H1 (cell line): ENCODE results near the gene GON4L. TPM values are rescaled to one million over a fixed set of nuclear protein-coding genes. Genes with fewer than 3 reads are reported as not detected.

Source experiments
- CTCF ChIA-PET: fragments of 300-600 bp; sonication (Branson Sonifier 250); formaldehyde crosslinking; loops from one replicate; lab custom pipeline; 2021; ENCODE audit not compliant: partially characterized antibody; lab: Charles Lee
- POLR2A ChIA-PET: fragments of 300-600 bp; sonication (Branson Sonifier 250); formaldehyde crosslinking; loops from one replicate; lab custom pipeline; 2021; ENCODE audit warnings: inconsistent platforms; ENCODE audit not compliant: partially characterized antibody; lab: Charles Lee
- DNase-seq, 2 experiments: peaks; one replicate each; pipeline versions ENCODE4 v3.0.0 to v3.0.0-alpha.2; 2010 to 2022; ENCODE audit warnings: low spot score in 2 of 2, low read depth in 1 of 2, mixed read lengths in 1 of 2
- FAIRE-seq: peaks from 2 replicates; lab custom pipeline; 2011; peaks lifted over from hg19 to GRCh38; lab: Jason Lieb, UNC
- H2AFZ ChIP-seq: 2 replicates; pipeline ENCODE4 v1.8.1; 2012; ENCODE audit warnings: low read length, inconsistent platforms
- H2AK5ac ChIP-seq: 2 replicates; pipeline ENCODE4 v1.6.1; 2013; ENCODE audit warnings: low read depth, low read length
- H2BK120ac ChIP-seq: replicated peaks from 2 replicates; pipeline ENCODE3; 2013; ENCODE audit warnings: low read depth, low read length, inconsistent platforms
- H2BK12ac ChIP-seq: 2 replicates; pipeline ENCODE4 v1.6.1; 2013; ENCODE audit warnings: low read depth, low read length
- H2BK15ac ChIP-seq: 2 replicates; pipeline ENCODE4 v1.6.1; 2013; ENCODE audit warnings: low read length
- H2BK20ac ChIP-seq: 2 replicates; pipeline ENCODE4 v1.6.1; 2013; ENCODE audit warnings: low read length
- H2BK5ac ChIP-seq: 2 replicates; pipeline ENCODE4 v1.6.1; 2013; ENCODE audit warnings: low read depth, low read length
- H3K14ac ChIP-seq: 2 replicates; pipeline ENCODE4 v1.6.1; 2013; ENCODE audit warnings: inconsistent platforms; ENCODE audit not compliant: insufficient read length
- H3K18ac ChIP-seq: 2 replicates; pipeline ENCODE4 v1.6.1; 2013; ENCODE audit warnings: low read length; ENCODE audit errors: extremely low read depth
- H3K23ac ChIP-seq: 2 replicates; pipeline ENCODE4 v1.6.1; 2013; ENCODE audit warnings: inconsistent platforms; ENCODE audit not compliant: insufficient read length
- H3K23me2 ChIP-seq: 2 replicates; pipeline ENCODE4 v1.6.1; 2013; ENCODE audit warnings: low read depth, low read length
- H3K27ac ChIP-seq: 2 replicates; pipeline ENCODE4 v1.6.1; 2011; ENCODE audit warnings: low read depth, low read length, inconsistent platforms
- H3K27me3 ChIP-seq, 4 experiments: replicated peaks in 1 of 4; 1 replicate in 1 of 4; 2 replicates in 3 of 4; pipeline versions ENCODE4 v1.6.1 to v1.8.1; 2011 to 2013; ENCODE audit warnings: low read length in 3 of 4, mild to moderate bottlenecking in 3 of 4, inconsistent platforms in 2 of 4, mixed read lengths in 2 of 4, moderate library complexity in 1 of 4; ENCODE audit not compliant: control insufficient read depth in 3 of 4, insufficient read depth in 3 of 4; ENCODE audit errors: extremely low read depth in 1 of 4
- H3K36me3 ChIP-seq, 4 experiments: 2 replicates each; pipeline versions ENCODE4 v1.6.1 to v1.8.1; 2011 to 2013; ENCODE audit warnings: mild to moderate bottlenecking in 4 of 4, low read length in 3 of 4, moderate library complexity in 2 of 4, control low read depth in 1 of 4, inconsistent platforms in 1 of 4; ENCODE audit not compliant: insufficient read depth in 4 of 4, control insufficient read depth in 2 of 4
- H3K4ac ChIP-seq: replicated peaks from 2 replicates; pipeline ENCODE3; 2013; ENCODE audit warnings: low read length, low read depth, mixed read lengths, inconsistent platforms; ENCODE audit not compliant: insufficient read length
- H3K4me1 ChIP-seq, 4 experiments: replicated peaks in 1 of 4; 1 replicate in 1 of 4; 2 replicates in 3 of 4; pipeline versions ENCODE4 v1.6.1 to v1.8.1; 2011 to 2013; ENCODE audit warnings: low read length in 3 of 4, inconsistent platforms in 2 of 4, mixed read lengths in 1 of 4; ENCODE audit not compliant: insufficient read depth in 4 of 4, control insufficient read depth in 3 of 4
- H3K4me2 ChIP-seq, 2 experiments: 2 replicates each; pipeline versions ENCODE4 v1.6.1 to v1.8.1; 2011 to 2013; ENCODE audit warnings: low read depth in 2 of 2, low read length in 2 of 2, control low read depth in 1 of 2, inconsistent platforms in 1 of 2, mild to moderate bottlenecking in 1 of 2; ENCODE audit not compliant: insufficient read depth in 1 of 2
- H3K4me3 ChIP-seq, 4 experiments: fragments of 200-600, 300-600 bp in 1 of 4; sonication (generic), shearing (Covaris generic), sonication (Bioruptor Twin) in 1 of 4; 2 replicates each; pipeline versions ENCODE4 v1.5.1 to v1.8.1; 2011 to 2016; ENCODE audit warnings: low read length in 4 of 4, low read depth in 3 of 4, control low read depth in 2 of 4, inconsistent platforms in 2 of 4, mild to moderate bottlenecking in 2 of 4, mixed read lengths in 1 of 4, moderate library complexity in 1 of 4; ENCODE audit not compliant: insufficient read depth in 2 of 4; ENCODE audit errors: extremely low read depth in 1 of 4
- H3K56ac ChIP-seq: replicated peaks from 2 replicates; pipeline ENCODE3; 2013; ENCODE audit warnings: low read depth, mild to moderate bottlenecking, mixed read lengths, low read length, inconsistent platforms; ENCODE audit not compliant: insufficient read length
- H3K79me1 ChIP-seq: 2 replicates; pipeline ENCODE4 v1.6.1; 2013; ENCODE audit warnings: low read depth, low read length, control low read depth
- H3K79me2 ChIP-seq, 2 experiments: 2 replicates each; pipeline versions ENCODE4 v1.6.1 to v1.8.1; 2012 to 2013; ENCODE audit warnings: low read length in 2 of 2, mild to moderate bottlenecking in 2 of 2, inconsistent platforms in 1 of 2; ENCODE audit not compliant: insufficient read depth in 2 of 2, control insufficient read depth in 1 of 2
- H3K9ac ChIP-seq, 4 experiments: replicated peaks in 1 of 4; 1 replicate in 1 of 4; 2 replicates in 3 of 4; pipeline versions ENCODE4 v1.6.1 to v1.8.1; 2011 to 2013; ENCODE audit warnings: low read depth in 3 of 4, low read length in 3 of 4, control low read depth in 2 of 4, mild to moderate bottlenecking in 2 of 4, moderate library complexity in 2 of 4, inconsistent platforms in 1 of 4; ENCODE audit errors: extremely low read depth in 1 of 4
- H3K9me3 ChIP-seq, 2 experiments: 2 replicates each; pipeline versions ENCODE4 v1.6.1 to v1.8.1; 2012 to 2013; ENCODE audit warnings: mild to moderate bottlenecking in 2 of 2, moderate library complexity in 2 of 2, control low read depth in 1 of 2, inconsistent platforms in 1 of 2, low read depth in 1 of 2, low read length in 1 of 2, mixed read lengths in 1 of 2; ENCODE audit not compliant: insufficient read depth in 2 of 2
- H4K20me1 ChIP-seq, 2 experiments: replicated peaks in 1 of 2; 2 replicates each; pipeline versions ENCODE3 to v1.8.1; 2011 to 2013; ENCODE audit warnings: inconsistent platforms in 2 of 2, low read length in 2 of 2, mild to moderate bottlenecking in 1 of 2; ENCODE audit not compliant: insufficient read depth in 2 of 2, control insufficient read depth in 1 of 2
- H4K5ac ChIP-seq: 2 replicates; pipeline ENCODE4 v1.6.1; 2013; ENCODE audit warnings: low read length, low read depth, mixed read lengths, inconsistent platforms; ENCODE audit not compliant: insufficient read length
- H4K8ac ChIP-seq: 2 replicates; pipeline ENCODE4 v1.8.0; 2013; ENCODE audit warnings: mild to moderate bottlenecking, moderate library complexity, low read length, inconsistent platforms; ENCODE audit not compliant: insufficient read depth; ENCODE audit errors: extremely low read depth
- H4K91ac ChIP-seq: replicated peaks from 2 replicates; pipeline ENCODE3; 2013; ENCODE audit warnings: low read length, mixed read lengths, inconsistent platforms; ENCODE audit not compliant: insufficient read length
- ATF3 ChIP-seq: IDR thresholded peaks from 2 replicates; pipeline ENCODE4 v1.6.1; 2011; ENCODE audit warnings: low read depth, mild to moderate bottlenecking, low read length; ENCODE audit not compliant: insufficient read depth
- EGR1 ChIP-seq: IDR thresholded peaks from 2 replicates; pipeline ENCODE4 v1.6.1; 2011; ENCODE audit warnings: low read depth, low read length, borderline replicate concordance
- KDM1A ChIP-seq: fragments of 200-600, 300-600 bp; sonication (generic); IDR thresholded peaks from 2 replicates; pipeline ENCODE4 v1.7.1; 2016; ENCODE audit warnings: mild to moderate bottlenecking, low read length, borderline replicate concordance
- KDM4A ChIP-seq: IDR thresholded peaks from one replicate; pipeline ENCODE4 v1.7.1; 2012; ENCODE audit warnings: low read depth, mild to moderate bottlenecking, moderate library complexity, low read length, inconsistent platforms; ENCODE audit not compliant: severe bottlenecking
- KDM5A ChIP-seq: fragments of 200-600 bp; IDR thresholded peaks from 2 replicates; pipeline ENCODE4 v1.7.1; 2012; ENCODE audit warnings: mild to moderate bottlenecking, low read length, inconsistent platforms, mixed read lengths
- RAD21 ChIP-seq, 2 experiments: IDR thresholded peaks in 1 of 2; conservative IDR thresholded peaks in 1 of 2; 2 replicates each; pipeline ENCODE4 v1.6.1; 2011; ENCODE audit warnings: low read depth in 2 of 2, low read length in 2 of 2, improper control_type of control experiment in 1 of 2, inconsistent platforms in 1 of 2, mild to moderate bottlenecking in 1 of 2, moderate library complexity in 1 of 2
- RFX5 ChIP-seq: IDR thresholded peaks from 2 replicates; pipeline ENCODE4 v1.6.1; 2011; ENCODE audit warnings: low read depth, low read length, improper control_type of control experiment, borderline replicate concordance
- USF2 ChIP-seq: IDR thresholded peaks from 2 replicates; pipeline ENCODE4 v1.6.1; 2011; ENCODE audit warnings: low read length, improper control_type of control experiment
- WGBS, 2 experiments: shearing (Covaris generic) in 1 of 2; methylation state at CpG; one replicate each; pipeline versions ENCODE4 v1.1.6 to v1.1.7; 2013 to 2015; ENCODE audit warnings: low lambda C conversion rate in 2 of 2, mixed read lengths in 2 of 2, inconsistent platforms in 1 of 2, low coverage in 1 of 2, missing lambda C conversion rate in 1 of 2; ENCODE audit not compliant: insufficient replicate concordance in 2 of 2, insufficient coverage in 1 of 2, insufficient read length in 1 of 2; ENCODE audit errors: extremely low coverage in 1 of 2, missing lambda C conversion rate in 1 of 2; 5-methylcytosine and 5-hydroxymethylcytosine counted together
- polyA plus RNA-seq, 7 experiments: library from polyadenylated mRNA; depleted of rRNA in 3 of 7; stranded (reverse) in 5 of 7; unstranded in 2 of 7; fragments of >200 nt in 5 of 7; fragments of 200-250 nt in 2 of 7; gene quantifications; 1 replicate in 5 of 7; 2 replicates in 1 of 7; 4 replicates in 1 of 7; pipeline versions ENCODE4 v1.2.1 to v1.2.3, GENCODE V29; 2011 to 2013; ENCODE audit warnings: missing spikeins in 2 of 7, mixed read lengths in 2 of 7
- total RNA-seq: library from RNA; stranded (reverse); fragmentation: NEBNext Ultra II Directional; extraction: Animal tissue kit (Norgen Biotek cat#: 25700); gene quantifications from 2 replicates; pipeline ENCODE4 v1.2.1, GENCODE V29; 2021

The GON4L gene
- total and polyA plus RNA-seq, 2 of the 8 experiments (the other 6 are each of a cell fraction or from before 2014, with no cell fraction given) = 26.2 to 52.1 TPM

GRCh38 chr1:155715777-155716176 is 141.2 kb downstream of the GON4L start:
- Histone ChIP-seq H3K14ac (no peak overlapping the region), H2AK5ac (no peak overlapping the region), H2BK5ac (no peak overlapping the region), H3K4me3 (no peak overlapping the region), H4K8ac (no peak overlapping the region), H3K79me2 (no peaks in the 10 kb centered on the region), H3K27me3 (no peaks in the 10 kb centered on the region), H4K20me1 (no peaks in the 10 kb centered on the region), H3K4ac (no peak overlapping the region), H3K18ac (no peak overlapping the region), H3K4me2 (no peak overlapping the region), H3K27ac (no peak overlapping the region), H3K9me3 (no peaks in the 10 kb centered on the region), H4K91ac (no peak overlapping the region), H2BK120ac (no peak overlapping the region), H4K5ac (no peak overlapping the region), H2AFZ (no peak overlapping the region), H3K79me1 (no peaks in the 10 kb centered on the region), H3K23me2 (no peaks in the 10 kb centered on the region), H2BK15ac (no peak overlapping the region), H3K23ac (no peak overlapping the region), H2BK12ac (no peak overlapping the region), H3K36me3 (peaks cover 4 to 9% (median 6%) of the 10 kb centered on the region in 4 experiments; a peak in 4 of 8 replicates), H3K4me1 (no peaks in the 10 kb centered on the region), H3K56ac (no peak overlapping the region), H3K9ac (no peak overlapping the region), H2BK20ac (no peak overlapping the region)
- DNase-seq = no peak
- no peak for TF ChIP-seq EGR1
- no peak for TF ChIP-seq RAD21 (IDR thresholded peaks at IDR 0.05 in 1 of 2, conservative IDR thresholded peaks at IDR 0.05 in 1 of 2; ENCODE audit: low read depth in 2 of 2, low read length in 2 of 2)
- TF ChIP-seq KDM4A = no peak
- TF ChIP-seq USF2 = no peak
- no peak for TF ChIP-seq KDM5A
- no peak for TF ChIP-seq KDM1A
- no peak for TF ChIP-seq ATF3
- TF ChIP-seq RFX5 = no peak
- ChIA-PET CTCF (interaction anchor here (0.6 to 3.6 kb wide), 3 partner anchors 10 to 307 kb away, joined by 3 to 15 read pairs (median 4); no protein-coding TSS in a partner anchor), POLR2A (no interaction called here)
- no peak for FAIRE-seq
- WGBS, 2 experiments = 95% methylated on average over 5 of the region's 5 CpGs; no CpG with 5 or more reads in 1 of the 2 experiments
